GM15510 (cell line): ENCODE measurements around the gene FAM20A.

ENCODE experiments used
- POLR2A ChIP-seq: IDR thresholded peaks from 3 replicates; pipeline ENCODE4 v1.6.1; 2011; ENCODE audit warnings: borderline replicate concordance; ENCODE audit not compliant: insufficient read length; ENCODE audit errors: extremely low read depth

Gene FAM20A

DNA sequence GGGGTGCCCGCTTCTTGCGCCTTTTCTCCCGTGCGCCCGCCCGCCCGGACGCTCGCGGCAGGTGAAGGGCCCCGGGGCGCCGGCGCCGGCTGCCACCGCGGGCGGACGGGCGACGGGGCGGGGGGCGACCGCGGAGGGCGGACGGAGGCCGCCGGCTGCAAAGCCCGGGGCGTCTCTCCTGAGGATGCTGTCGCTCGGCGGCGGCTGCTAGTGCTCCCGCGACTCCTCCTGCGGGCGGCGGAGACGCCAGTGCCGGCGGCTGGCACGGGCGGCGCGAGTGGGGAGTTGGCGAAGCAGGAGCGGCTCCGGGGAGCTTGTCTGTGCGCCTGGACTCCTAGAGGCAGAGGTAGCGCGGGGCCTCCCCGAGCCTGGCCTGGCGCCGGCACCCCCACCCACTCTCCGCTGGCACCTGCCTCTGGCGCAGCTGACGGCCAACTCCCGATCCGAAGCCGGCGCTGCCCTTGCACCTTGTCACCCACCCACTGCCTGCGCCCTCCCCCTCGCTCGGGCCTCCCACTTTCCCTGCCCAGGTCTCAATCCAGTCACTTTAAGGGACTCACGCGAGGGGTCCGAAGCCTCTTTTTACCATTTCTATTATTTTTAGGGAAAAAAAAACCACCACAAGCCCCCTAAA, at the start of gene FAM20A:
Gene FAM20A (minus strand): TSS at position 437 of the 634 bp plus-strand sequence. CDS start 701 bp downstream, outside the sequence.
- TF ChIP-seq POLR2A = no peak

DNA sequence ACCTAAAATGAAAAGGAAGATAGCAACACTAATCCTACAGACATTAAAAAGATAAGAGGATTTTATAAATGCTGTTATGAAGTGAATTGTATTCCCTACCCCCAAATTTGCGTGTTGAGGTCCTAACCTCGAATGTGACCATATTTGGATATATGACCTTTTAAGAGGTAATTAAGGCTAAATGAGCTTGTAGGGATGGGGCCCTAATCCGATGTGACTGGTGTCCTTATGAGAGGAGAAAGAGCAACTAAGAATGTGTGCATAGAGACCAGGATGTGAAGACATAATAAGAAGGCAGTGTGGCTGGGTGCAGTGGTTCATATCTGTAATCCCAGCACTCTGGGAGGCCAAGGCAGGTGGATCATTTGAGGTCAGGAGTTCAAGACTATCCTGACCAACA, 48.2 kb upstream of the FAM20A start:
- TF ChIP-seq POLR2A = no peak

DNA sequence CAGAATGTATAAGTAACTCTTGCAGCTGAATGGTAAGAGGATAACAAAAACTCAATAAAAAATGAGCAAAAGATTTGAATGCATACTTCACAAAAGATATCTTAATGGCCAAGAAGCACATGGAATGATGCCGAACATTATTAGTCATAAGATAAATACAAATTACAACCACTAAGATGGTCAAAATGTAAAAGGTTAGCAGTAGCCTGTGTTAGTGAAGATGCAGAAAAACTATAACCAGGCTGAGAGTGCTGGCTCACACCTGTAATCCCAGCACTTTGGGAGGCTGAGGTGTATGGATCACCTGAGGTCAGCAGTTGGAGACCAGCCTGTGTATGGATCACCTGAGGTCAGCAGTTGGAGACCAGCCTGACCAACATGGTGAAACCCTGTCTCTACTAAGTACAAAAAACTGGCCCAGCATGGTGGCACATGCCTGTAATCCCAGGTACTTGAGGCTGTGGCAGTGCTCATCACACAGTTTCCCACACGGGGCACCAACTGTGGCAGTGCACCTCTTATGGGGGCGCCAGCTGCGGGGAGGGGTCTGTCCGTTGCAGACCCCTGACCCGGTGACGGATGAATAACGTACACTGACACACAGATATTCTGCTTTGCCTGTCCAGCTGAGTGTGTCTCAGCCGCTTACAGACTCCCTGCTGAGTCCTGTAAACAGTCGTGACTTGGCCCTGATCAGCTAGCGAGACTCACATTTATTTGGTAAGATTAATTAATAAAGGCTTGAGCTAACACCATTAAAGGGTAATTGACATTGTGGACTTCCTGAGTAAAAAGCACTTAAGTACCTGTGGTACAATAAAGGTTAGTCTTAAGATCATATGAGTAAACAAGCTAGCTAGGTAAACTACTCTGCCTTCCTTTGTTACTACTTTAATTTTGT, 45.7 kb upstream of the FAM20A start:
- TF ChIP-seq POLR2A = no peak

DNA sequence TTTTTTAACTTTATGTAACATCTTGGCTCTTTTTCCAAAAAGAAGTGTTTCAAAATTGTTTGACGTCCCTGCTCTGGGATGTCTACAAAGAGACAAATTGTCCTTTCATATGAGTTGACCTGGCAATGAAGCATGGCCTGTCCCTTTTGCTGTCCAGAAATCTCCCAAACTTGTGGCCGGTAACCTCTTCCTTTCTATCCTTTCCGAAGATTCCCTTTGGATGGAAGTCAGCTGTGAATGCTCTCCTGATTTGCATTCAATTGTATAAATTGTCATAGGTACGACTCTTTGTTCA, 40.9 kb upstream of the FAM20A start:
- TF ChIP-seq POLR2A = no peak

DNA sequence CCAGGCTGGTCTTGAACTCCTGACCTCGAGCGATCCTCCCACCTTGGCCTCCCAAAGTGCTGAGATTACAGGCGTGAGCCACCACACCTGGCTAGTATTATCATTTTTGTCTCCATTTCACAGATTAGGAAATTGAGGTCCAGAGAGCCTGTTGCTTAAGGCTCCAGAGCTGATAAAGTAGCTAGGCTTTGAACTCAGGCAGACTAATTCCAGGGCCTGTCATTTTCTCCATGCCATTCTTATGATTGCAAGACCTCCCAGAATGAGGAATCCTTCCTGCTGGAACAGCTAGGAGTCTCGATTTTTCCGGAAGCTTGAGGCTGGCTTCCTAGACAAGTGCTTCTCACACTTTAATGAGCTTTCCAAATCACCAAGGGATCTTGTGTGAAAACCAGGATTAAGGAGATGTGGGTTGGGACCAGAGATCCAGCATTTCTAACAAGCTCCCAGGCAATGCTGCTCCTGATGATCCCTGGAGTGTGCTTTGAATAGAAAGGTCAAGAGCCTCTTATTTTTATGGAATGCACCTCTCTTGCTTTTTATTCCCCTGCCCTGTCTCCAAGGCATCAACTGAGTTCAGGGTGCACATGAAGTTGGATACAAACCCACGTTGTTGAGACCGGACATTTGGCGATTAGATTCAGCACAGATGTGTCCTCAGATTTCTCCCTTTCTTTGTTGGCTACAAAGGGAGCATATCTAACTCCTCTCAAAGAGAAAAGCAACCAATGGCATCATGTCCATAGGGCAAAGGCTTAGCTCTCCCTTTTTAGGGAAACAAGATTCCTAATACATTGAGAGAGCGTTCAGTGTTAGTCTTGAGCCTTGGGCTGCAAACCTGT, 40.3 kb upstream of the FAM20A start:
- TF ChIP-seq POLR2A = no peak

DNA sequence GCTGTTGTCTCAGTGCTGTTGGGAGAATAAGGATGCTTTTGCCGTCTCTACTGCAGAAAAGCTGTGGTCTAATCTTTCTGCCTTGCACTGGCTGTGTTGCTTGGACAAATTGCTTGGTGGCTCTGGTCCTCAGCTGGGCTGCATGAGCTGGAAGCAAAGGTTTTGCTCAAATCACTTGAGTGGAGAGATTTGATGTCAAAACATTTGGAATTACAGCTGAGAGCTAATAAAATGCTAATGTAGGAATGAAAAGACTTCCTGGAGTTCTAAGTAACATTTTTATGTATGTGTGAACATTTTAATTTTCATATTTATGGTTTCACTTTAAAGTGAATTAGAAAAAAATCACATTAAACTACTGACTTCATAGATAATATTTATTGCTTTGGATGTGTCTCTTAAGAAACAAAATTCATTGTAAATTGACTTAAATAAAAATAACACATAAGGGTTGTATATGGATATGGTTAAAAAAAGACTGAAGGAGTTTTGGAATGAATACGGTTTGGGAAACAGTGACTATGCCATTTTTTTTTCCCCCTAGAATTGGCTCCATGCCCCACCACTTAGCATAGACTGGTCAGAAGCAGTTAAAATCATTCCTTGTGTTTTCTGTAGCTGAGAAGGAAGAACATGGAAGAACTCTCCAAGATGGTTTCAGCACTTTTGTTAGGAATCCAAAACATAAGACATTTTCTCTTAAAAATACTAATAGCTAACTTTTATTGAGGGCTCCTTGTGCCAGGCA, 39.2 kb upstream of the FAM20A start:
- no peak for TF ChIP-seq POLR2A

DNA sequence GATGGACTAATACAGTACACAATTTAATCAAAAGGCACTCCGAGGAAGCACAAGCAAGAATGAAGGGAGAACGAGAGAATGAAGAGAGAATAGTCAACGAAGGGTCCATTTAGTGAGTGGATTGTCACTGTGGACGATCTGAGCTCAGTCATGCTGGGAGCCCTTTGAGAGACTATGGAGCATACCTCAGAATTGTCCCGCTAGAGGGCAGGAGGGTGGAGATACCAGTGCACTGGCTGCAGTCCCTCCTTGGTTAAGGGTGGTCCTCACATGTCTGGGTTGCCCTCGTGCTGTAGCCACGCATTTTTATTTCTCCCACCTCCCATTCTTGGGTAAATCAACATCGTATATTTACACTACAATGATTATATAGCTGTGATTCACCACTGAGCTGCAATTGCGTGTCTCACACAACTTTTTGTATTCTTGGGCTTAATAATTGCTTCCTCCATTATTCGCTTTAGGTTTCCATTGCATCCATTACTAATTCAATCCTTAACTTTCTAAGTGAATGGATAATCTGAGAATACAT, 33.2 kb upstream of the FAM20A start:
- no peak for TF ChIP-seq POLR2A

DNA sequence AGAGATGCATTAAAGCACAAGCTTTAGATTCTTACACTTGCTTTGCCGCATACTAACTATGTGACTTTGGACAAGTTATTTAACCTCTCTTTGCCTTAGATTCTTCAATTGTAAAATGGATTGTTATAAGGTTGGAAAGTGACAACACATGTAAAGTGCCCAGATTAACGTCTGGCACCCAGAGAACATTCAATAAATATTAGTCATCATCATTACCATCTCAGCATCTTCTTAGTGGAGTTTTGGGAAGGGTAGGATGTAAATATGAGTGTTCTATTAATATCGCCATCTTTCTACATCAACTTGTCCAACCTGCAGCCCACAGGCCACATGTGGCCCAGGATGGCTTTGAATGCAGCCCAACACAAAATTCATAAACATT, 27.4 kb upstream of the FAM20A start:
- TF ChIP-seq POLR2A = no peak

DNA sequence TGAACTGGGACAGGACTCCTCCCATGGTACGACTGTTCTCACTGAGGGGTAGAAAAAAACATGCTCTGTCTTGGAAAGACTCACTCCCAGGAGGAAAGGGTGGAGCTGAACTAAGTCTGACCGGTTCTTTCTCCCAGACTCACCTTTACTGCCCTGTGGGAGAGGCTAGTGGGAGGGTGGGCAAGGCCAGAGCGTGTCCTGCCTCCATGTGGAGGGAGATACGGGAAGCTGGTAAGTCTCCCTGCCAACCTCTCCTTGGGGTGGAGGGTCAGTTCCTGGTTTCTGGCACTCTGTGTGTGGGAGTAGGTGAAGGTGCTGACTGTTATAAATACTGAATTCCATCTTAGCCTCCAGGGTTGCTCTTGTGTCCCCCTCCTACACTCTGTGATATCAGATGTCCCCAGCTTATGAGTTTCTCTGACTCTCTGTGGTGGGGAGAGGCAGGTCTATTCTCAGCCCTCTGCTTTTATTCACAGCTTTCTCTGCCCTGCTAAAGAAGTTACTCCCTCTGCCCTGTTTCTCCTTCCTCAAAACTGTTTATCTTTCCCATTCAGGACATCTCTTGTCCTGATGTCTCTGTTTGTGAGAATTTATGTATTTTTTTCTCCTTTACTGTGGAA, 26.9 kb upstream of the FAM20A start:
- TF ChIP-seq POLR2A = no peak

DNA sequence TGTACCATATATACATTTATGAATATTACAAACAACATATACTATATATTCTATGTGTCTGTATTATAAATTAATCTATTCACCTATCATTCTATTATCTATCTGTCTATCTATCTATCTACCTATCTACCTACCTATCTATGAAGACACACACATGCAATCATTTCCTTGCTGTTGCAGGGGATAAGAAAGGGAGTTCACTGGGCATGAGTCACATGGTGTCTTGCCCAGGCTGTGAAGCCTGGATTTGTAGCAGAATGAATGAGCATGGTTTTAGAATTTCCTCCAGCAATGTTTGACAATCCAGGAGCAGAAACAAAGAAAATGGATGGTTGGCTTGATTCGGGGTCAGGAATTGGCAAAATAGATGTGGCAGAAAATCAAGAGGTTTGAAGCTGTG, 23.2 kb upstream of the FAM20A start:
- TF ChIP-seq POLR2A = no peak

DNA sequence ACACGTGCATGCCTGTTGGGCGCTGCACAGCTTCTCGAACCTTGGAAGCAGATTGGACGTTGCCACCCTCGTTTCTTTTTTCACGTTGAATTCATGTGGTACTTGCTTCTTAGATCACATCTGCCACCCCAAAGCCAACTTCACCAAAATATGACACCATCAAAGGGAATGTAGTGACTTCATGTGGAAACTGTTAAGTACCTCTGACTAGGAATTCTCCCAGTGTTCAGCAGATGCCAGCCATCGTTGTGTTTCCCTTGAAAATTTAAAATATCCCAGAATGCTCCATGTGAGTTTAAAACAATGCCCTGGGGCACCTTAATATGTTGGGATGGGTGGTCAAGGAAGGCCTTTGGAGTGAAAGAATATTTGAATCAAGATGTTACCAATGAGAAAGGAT, 22.6 kb upstream of the FAM20A start:
- no peak for TF ChIP-seq POLR2A

DNA sequence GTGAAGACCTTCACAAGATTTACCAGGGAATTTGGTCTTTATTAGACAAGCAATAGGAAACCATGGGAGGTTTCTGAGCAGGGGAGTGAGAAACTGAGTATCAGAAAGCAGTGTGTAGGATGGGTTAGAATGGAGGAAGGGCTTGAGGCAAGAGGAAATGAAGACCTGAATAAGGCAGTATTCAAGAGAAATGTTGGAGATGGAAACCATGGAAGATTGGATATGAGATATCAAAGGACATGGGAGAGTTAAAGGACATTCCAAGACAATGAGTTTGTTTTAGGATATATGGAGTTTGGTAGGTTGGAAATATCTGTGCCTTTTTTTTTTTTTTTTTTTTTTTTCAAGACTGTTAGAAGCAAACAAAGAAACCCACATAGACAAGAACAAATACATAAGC, 21.3 kb upstream of the FAM20A start:
- no peak for TF ChIP-seq POLR2A

DNA sequence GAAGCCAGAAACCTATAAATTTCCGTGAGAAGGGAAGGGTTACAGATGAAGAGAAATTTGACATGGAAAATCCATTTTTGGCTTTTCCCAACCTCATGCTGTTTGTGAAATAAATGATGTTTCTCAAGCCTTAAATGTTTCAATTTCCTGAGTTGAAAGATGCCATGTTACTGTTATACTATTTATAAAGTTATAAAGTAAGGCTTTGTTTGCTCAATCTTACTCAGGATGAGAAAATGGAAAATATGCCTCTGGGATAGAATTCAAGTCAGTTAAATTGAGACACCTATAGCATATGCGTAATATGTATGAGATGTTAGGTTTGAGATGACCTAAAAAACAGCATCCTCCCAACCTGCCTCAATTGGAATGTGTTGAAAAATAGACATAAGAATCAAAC, 19.9 kb upstream of the FAM20A start:
- no peak for TF ChIP-seq POLR2A

DNA sequence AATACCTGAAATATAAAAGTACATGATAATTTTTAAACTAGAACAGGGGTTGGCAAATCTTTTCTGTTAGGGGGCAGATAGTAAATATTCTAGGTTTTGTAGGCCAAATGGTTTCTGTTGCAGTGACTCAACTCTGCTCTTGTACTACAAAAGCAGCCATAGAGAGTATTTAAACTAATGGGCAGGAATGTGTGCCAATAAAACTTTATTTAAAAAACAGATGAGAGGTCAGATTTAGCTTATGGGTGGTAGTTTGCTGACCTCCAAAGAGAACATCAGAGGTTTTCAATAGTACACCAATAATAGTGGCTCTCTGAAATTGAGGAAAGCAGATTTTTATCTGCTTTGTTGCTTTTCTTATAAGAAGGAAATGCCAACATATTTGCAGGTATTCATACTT, 15.2 kb upstream of the FAM20A start:
- no peak for TF ChIP-seq POLR2A
